Measurements from ENCODE around the gene ITPR2. TPM values are rescaled to one million over a fixed set of nuclear protein-coding genes. Genes with fewer than 3 reads are reported as not detected.

The ITPR2 gene
- total and polyA plus RNA-seq, 2 of the 8 experiments (the other 6 are each of a cell fraction or from before 2014, with no cell fraction given): 4.1 to 48.3 TPM

DNA sequence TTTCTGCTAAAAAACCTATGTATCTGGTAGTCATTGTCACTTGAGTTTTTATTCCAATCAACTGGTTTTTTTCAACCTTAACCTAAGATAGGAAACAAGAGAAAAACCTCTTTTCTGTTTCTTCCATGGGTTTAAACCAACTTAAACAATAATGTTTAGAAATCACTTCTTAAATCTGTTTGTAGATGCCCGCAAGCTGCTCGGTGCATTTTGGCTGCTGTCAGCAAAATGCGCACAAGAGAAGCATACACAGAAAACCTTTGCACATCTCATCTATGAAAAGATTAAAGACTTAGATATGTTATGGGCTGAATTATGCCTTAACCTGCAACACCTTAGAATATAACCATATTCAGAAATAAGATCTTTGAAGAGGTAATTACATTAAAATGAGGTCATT is 299.8 kb downstream of the ITPR2 start:
- Histone ChIP-seq H4K91ac (replicated peaks; ENCODE audit: insufficient read length, low read length) (no peak overlapping the region), H3K27me3 (replicated peaks in 1 of 4; ENCODE audit: control insufficient read depth in 3 of 4, extremely low read depth in 1 of 4, insufficient read depth in 3 of 4, low read length in 3 of 4) (no peaks in the 10 kb centered on the region)
- POLR2A ChIA-PET (ENCODE audit: partially characterized antibody): no interaction called here
- TF ChIP-seq POU5F1 (IDR thresholded peaks at IDR 0.05; ENCODE audit: low read depth, low read length) (no peak), POLR2A (IDR thresholded peaks at IDR 0.05; ENCODE audit: control extremely low read depth in 1 of 2, low read depth in 2 of 2, low read length in 2 of 2) (no peak), SUZ12 (IDR thresholded peaks at IDR 0.05; ENCODE audit: low read length) (no peak), TAF7 (optimal IDR thresholded peaks at IDR 0.05; ENCODE audit: borderline replicate concordance, low read depth, low read length) (no peak), JUN (IDR thresholded peaks at IDR 0.05; ENCODE audit: low read depth, low read length) (no peak), SAP30 (IDR thresholded peaks at IDR 0.05; ENCODE audit: insufficient read depth, insufficient replicate concordance, low read length) (no peak), CBX8 (IDR thresholded peaks at IDR 0.05; ENCODE audit: borderline replicate concordance, low read depth, low read length) (no peak), HDAC2 (IDR thresholded peaks at IDR 0.05; ENCODE audit: borderline replicate concordance in 1 of 2, low read depth in 2 of 2, low read length in 2 of 2) (no peak), RXRA (IDR thresholded peaks at IDR 0.05; ENCODE audit: insufficient read depth, low read depth, low read length) (no peak), POLR2AphosphoS5 (IDR thresholded peaks at IDR 0.05; ENCODE audit: low read depth, low read length) (no peak)
- TF ChIP-seq, protein P1, sequence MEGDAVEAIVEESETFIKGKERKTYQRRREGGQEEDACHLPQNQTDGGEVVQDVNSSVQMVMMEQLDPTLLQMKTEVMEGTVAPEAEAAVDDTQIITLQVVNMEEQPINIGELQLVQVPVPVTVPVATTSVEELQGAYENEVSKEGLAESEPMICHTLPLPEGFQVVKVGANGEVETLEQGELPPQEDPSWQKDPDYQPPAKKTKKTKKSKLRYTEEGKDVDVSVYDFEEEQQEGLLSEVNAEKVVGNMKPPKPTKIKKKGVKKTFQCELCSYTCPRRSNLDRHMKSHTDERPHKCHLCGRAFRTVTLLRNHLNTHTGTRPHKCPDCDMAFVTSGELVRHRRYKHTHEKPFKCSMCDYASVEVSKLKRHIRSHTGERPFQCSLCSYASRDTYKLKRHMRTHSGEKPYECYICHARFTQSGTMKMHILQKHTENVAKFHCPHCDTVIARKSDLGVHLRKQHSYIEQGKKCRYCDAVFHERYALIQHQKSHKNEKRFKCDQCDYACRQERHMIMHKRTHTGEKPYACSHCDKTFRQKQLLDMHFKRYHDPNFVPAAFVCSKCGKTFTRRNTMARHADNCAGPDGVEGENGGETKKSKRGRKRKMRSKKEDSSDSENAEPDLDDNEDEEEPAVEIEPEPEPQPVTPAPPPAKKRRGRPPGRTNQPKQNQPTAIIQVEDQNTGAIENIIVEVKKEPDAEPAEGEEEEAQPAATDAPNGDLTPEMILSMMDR (IDR thresholded peaks at IDR 0.05; ENCODE audit: control extremely low read depth in 1 of 3, insufficient read depth in 1 of 3, low read depth in 1 of 3, low read length in 3 of 3): no peak

More for the DNA sequence above, 299.8 kb downstream of the ITPR2 start:
- Histone ChIP-seq H3K4me3 (ENCODE audit: extremely low read depth in 1 of 4, insufficient read depth in 2 of 4, low read depth in 3 of 4, low read length in 4 of 4) (no peak overlapping the region), H3K4me1 (replicated peaks in 1 of 4; ENCODE audit: control insufficient read depth in 3 of 4, insufficient read depth in 4 of 4, low read length in 3 of 4) (no peaks in the 10 kb centered on the region), H3K4me2 (ENCODE audit: insufficient read depth in 1 of 2, low read depth in 2 of 2, low read length in 2 of 2) (no peak overlapping the region), H3K79me1 (ENCODE audit: low read depth, low read length) (no peaks in the 10 kb centered on the region), H2BK5ac (ENCODE audit: low read depth, low read length) (no peak overlapping the region), H3K36me3 (ENCODE audit: control insufficient read depth in 2 of 4, insufficient read depth in 4 of 4, low read length in 3 of 4) (no peaks in the 10 kb centered on the region), H3K56ac (replicated peaks; ENCODE audit: insufficient read length, low read depth, low read length) (no peak overlapping the region), H3K4ac (replicated peaks; ENCODE audit: insufficient read length, low read depth, low read length) (no peak overlapping the region), H3K14ac (ENCODE audit: insufficient read length) (no peak overlapping the region), H2AK5ac (ENCODE audit: low read depth, low read length) (no peak overlapping the region), H2BK120ac (replicated peaks; ENCODE audit: low read depth, low read length) (no peak overlapping the region), H4K8ac (ENCODE audit: extremely low read depth, insufficient read depth, low read length) (no peak overlapping the region), H2BK20ac (ENCODE audit: low read length) (no peak overlapping the region), H4K5ac (ENCODE audit: insufficient read length, low read depth, low read length) (no peak overlapping the region), H3K9ac (replicated peaks in 1 of 4; ENCODE audit: extremely low read depth in 1 of 4, low read depth in 3 of 4, low read length in 3 of 4) (no peak overlapping the region), H3K9me3 (ENCODE audit: insufficient read depth in 2 of 2, low read depth in 1 of 2, low read length in 1 of 2) (no peaks in the 10 kb centered on the region), H2BK12ac (ENCODE audit: low read depth, low read length) (no peak overlapping the region), H2BK15ac (ENCODE audit: low read length) (no peak overlapping the region), H3K27ac (ENCODE audit: low read depth, low read length) (no peak overlapping the region), H3K23me2 (ENCODE audit: low read depth, low read length) (no peaks in the 10 kb centered on the region), H2AFZ (ENCODE audit: low read length) (no peak overlapping the region), H3K18ac (ENCODE audit: extremely low read depth, low read length) (no peak overlapping the region), H3K79me2 (ENCODE audit: control insufficient read depth in 1 of 2, insufficient read depth in 2 of 2, low read length in 2 of 2) (no peaks in the 10 kb centered on the region), H4K20me1 (replicated peaks in 1 of 2; ENCODE audit: control insufficient read depth in 1 of 2, insufficient read depth in 2 of 2, low read length in 2 of 2) (no peaks in the 10 kb centered on the region), H3K23ac (ENCODE audit: insufficient read length) (no peak overlapping the region)
- CTCF ChIA-PET (ENCODE audit: partially characterized antibody): interaction anchor here (0.6 to 1.7 kb wide), 3 partner anchors 9 to 311 kb away, joined by 3 read pairs; no protein-coding TSS in a partner anchor
- FAIRE-seq (no peak), DNase-seq (ENCODE audit: low read depth in 1 of 2, low spot score in 2 of 2) (no peak)
- 98% methylated on average over 3 of the region's 3 CpGs; no CpG with 5 or more reads in 1 of the 2 experiments for WGBS, 2 experiments (ENCODE audit: extremely low coverage in 1 of 2, insufficient coverage in 1 of 2, insufficient read length in 1 of 2, insufficient replicate concordance in 2 of 2, low coverage in 1 of 2, low lambda C conversion rate in 2 of 2, missing lambda C conversion rate in 1 of 2)
